HG02571 (cell line): Measurements from ENCODE around the gene APMAP.

Experiments
- ATAC-seq: cut with Tn5 transposase; IDR thresholded peaks from one replicate; pipeline ENCODE4 v1.9.1; 2021; ENCODE audit warnings: mild to moderate bottlenecking, moderate library complexity; ENCODE audit not compliant: unreplicated experiment

Gene APMAP

GRCh38 chr20:24915440-24915839, 77.1 kb downstream of the APMAP start:
- no peak for ATAC-seq

GRCh38 chr20:24914388-24915241, 77.9 kb downstream of the APMAP start:
- ATAC-seq: no peak

- ATAC-seq: no peak
Observed at GRCh38 chr20:24913076-24913628, 79.4 kb downstream of the APMAP start.
